Measurements from ENCODE around the gene ATP6V0E1. TPM values are rescaled to one million over a fixed set of nuclear protein-coding genes. Genes with fewer than 3 reads are reported as not detected.

Gene ATP6V0E1
- total RNA-seq, 1 experiment from 2014 or later = 303 TPM

DNA sequence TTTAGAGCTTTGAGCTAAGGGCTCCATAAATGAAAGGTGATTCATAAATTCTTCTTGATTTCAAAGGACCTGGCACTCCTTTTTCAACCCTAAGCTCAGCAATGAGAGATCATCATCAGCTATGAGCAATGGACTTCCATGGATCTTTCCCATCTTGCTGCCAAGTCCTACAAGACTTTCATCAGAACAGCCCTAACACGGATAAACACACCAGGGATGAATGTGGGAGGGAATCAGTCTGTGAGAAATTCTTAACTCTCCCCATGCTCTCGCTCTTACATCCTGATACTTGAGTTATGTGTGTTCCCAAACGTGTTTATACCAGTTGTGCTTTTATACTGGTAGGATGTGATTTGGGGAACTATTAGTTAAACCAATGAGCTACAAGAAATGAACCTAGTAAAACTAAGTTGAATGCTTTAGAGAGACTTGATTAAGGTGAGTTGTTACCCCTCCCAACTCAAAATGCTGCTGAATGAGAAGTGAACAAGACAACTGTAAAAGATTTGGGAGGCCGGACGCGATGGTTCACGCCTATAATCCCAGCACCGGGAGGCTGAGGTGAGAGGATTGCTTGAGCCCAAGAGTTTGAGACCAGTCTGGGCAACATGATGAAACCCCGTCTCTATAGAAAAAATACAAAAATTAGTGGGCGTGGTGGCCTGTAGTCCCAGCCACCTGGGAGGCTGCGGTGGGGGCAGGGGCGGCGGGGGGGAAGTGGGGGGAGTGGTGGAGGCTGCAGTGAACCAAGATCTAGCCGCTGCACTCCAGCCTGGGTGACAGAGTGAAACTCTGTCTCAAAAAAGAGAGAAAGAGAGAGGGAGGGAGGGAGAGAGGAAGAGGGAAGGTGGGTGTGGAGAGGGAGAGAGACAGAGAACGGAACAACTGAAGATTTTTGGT, 29.5 kb upstream of the ATP6V0E1 start:
- DNase-seq (ENCODE audit: low read depth, low spot score) = no peak
- in situ Hi-C loops (cut with HindIII; ENCODE audit: low pct_unique_long_range_greater_than_20kb, low sequenced_read_pairs) = no loop called here

DNA sequence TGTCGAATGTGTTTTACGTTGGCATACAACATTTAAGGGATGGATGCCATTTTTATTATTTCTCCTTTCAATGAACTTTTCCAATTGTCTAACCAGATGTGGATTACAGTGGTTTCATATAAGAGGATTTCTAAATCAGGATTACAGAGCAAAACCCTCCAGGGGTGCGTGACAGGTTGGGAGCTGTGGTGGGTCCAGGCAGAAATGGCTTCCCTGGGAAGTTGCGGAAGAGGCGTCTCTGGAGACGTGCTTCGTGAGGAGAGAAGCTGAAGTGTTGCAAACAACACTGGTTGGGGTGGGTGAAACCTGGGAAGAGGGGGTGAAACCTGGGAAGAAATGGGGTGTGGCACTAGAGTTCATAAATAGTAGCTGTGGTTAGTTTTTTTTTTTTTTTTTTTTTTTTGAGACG, 28.8 kb upstream of the ATP6V0E1 start:
- in situ Hi-C loops (cut with HindIII; ENCODE audit: low pct_unique_long_range_greater_than_20kb, low sequenced_read_pairs) = no loop called here
- no peak for DNase-seq (ENCODE audit: low read depth, low spot score)

DNA sequence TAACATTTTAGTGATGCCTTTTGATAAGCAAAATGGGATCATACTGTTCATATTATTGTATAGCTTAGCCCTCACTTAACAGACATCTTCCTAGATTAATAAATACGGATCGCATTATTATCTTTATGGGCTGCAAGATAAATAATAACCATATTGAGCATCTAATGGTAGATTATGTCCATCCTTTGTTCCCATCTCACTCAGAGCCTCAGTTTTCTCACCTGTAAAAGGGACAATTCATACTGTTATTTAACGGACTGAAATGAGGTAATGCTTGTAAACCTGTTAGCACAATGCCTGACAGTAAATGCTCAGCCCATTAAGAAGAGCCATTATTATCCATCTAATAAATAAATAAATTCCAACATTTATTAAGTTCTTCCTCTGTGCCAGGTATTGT, 27.3 kb upstream of the ATP6V0E1 start:
- in situ Hi-C loops (cut with HindIII; ENCODE audit: low pct_unique_long_range_greater_than_20kb, low sequenced_read_pairs) = no loop called here
- DNase-seq (ENCODE audit: low read depth, low spot score) = no peak

DNA sequence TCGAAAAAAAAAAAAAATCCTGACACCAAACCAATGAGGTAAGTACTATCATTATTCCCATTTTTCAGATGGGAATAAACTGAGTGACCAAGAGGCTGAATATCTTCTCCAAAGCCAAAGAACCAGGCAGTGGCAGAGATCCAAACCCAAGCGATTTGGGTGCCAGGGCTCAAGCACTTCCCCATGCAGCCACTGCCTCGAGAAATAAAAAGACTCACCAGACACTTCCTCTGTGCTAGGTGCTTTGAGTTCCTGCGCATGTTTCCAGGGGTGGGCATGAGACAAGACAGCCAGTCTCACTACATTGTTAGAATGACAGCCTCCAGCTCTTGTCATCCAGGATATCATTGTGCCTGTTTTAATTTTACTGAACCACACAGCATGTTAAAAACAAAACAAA, 26.6 kb upstream of the ATP6V0E1 start:
- in situ Hi-C loops (cut with HindIII; ENCODE audit: low pct_unique_long_range_greater_than_20kb, low sequenced_read_pairs) = no loop called here
- no peak for DNase-seq (ENCODE audit: low read depth, low spot score)

DNA sequence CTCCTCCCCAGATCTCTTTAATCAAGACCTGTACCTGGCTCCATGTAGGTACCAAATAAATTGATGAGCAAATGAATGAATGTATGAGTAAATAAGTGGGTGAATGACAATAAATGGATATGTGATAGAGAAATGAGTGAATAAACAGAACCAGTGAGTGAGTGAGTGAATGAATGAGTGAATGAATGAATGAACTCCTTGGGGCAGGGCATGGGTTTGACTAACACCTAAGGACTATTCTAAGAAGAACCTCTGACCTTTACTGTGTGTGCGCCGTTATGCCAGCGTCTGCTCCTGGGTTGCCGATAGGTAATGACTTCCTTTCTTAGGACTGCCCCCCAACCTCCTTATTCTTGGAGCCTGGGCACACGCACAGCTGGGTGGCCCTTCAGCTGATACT, 26.1 kb upstream of the ATP6V0E1 start:
- in situ Hi-C loops (cut with HindIII; ENCODE audit: low pct_unique_long_range_greater_than_20kb, low sequenced_read_pairs) = no loop called here
- no peak for DNase-seq (ENCODE audit: low read depth, low spot score)

DNA sequence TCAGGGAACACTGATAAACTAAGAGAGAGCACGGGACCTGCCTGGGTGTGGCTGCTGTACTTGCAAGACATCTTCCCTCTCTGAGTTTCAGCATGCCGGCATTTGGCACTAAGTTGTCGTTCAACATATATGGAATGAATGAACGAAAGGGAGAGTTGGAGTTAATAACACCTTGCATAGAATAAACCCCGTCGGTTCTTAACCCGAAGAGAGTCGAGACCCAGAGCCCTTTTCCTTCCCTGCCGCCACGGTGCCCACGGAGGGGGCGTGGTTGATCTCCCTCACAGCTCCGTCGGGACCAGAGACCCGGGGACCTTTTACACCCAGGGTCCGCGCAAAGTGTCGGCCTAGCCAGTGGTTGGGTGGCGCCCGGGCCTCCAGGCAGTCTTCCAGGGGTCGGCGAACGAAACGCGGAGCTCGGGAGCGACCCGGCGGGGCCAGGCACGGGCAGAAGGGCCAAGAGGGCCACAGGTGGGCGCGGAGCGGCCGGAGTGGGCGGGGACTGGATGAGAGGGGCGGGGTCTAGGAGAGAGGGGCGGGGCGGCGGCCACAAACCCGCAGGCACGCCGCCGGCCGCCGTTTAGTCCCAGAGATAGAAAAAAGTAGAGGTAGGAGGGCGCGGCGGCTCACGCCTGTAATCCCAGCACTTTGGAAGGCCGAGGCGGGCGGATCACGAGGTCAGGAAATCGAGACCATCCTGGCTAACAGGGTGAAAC, 25.1 kb upstream of the ATP6V0E1 start:
- DNase-seq (ENCODE audit: low read depth, low spot score) = peak; percentile 44
- in situ Hi-C loops (cut with HindIII; ENCODE audit: low pct_unique_long_range_greater_than_20kb, low sequenced_read_pairs) = no loop called here

DNA sequence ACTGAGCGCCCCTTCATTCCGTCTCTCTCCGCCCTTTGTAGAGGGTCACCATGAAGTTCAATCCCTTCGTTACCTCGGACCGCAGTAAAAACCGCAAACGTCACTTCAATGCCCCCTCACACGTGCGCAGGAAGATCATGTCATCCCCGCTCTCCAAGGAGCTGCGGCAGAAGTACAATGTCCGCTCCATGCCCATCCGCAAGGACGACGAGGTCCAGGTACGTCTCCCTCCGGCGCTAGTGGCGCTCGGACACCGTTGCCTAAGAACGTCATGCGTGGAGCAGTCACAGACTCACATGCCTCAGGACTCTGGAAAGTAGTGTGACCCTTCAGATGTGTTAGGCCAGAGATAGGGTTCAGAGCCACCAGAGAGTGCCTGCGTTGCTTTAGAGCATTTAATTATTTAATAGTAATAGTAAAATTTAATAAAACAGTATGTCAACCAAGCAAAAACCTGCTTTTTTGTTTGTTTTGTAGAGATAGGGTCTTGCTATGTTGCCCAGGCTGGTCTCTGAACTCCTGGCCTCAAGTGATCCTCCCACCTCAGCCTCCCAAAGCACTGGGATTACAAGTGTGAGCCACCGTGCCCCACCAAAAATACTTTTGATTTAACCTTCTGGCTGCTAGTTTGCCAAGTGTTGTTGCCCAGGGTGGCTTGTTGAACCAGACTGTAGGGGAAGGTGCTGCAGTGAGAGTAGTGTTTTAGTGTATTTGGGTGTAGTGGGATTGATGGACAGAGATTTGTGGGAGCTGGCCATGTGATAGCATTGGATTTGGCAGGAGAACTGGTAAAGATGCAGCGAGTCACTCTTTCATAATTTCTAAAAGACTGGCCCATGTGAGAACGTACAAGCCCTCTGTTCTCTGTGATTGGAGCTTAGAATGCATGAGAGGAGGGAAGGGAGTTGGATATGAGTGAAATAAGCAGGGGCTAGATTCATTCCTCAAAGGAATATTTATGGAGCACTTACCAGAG, 23.5 kb upstream of the ATP6V0E1 start:
- DNase-seq (ENCODE audit: low read depth, low spot score) = no peak
- in situ Hi-C loops (cut with HindIII; ENCODE audit: low pct_unique_long_range_greater_than_20kb, low sequenced_read_pairs) = no loop called here

DNA sequence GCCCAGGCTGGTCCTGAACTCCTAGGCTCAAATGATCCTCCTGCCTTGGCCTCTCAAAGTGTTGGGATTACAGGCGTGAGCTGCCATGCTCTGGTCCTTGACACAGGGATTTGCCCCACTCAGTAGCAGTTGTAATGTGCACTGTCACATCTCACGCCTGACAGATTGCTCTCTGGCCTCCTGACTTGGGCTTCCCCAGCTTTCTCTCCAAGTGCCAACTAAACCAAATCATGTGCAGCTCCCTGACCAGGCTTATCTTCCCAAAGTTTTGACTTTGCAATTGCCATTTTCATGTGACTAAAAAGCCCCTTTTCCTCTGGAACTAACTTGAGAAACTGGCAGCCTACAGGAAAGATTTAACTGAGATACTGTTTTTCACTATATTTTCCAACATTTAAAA, 13.7 kb upstream of the ATP6V0E1 start:
- DNase-seq (ENCODE audit: low read depth, low spot score) = no peak
- in situ Hi-C loops (cut with HindIII; ENCODE audit: low pct_unique_long_range_greater_than_20kb, low sequenced_read_pairs) = no loop called here

DNA sequence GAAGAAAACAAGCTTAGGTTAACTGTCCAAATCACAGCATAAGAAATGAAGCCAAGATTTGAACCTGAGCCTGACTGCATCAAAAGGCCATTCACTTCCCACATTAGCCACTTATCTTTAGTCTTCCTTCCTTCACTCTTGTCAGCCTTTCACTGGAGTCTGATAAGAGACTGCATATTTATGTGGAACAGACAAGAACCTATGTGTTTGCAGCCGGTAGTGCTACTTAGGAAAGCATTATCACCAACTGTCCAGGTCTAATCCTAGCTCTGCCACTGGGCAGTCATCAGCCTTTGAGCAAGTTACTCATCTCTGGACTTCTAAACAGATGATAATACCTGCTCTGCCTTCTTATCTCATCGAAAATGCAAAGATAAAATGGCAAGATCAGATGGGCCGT, 12.1 kb upstream of the ATP6V0E1 start:
- in situ Hi-C loops (cut with HindIII; ENCODE audit: low pct_unique_long_range_greater_than_20kb, low sequenced_read_pairs) = no loop called here
- DNase-seq (ENCODE audit: low read depth, low spot score) = no peak

DNA sequence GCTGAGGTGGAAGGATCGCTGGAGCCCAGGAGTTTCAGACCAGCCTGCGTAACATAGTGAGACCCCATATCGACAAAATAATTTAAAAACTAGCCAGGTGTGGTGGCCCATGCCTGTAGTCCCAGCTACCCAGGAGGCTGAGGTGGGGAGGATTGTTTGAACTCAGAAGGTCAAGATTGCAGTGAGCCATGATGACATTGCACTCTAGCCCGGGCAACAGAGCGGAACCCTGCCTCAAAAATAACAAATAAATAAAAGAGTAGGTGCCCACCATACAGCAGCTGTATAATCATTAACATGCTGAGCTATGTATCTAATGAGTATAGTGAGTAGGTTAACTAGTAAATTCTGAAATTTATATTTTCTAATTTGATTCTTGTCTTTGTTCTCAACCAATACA, 11.0 kb upstream of the ATP6V0E1 start:
- in situ Hi-C loops (cut with HindIII; ENCODE audit: low pct_unique_long_range_greater_than_20kb, low sequenced_read_pairs) = no loop called here

DNA sequence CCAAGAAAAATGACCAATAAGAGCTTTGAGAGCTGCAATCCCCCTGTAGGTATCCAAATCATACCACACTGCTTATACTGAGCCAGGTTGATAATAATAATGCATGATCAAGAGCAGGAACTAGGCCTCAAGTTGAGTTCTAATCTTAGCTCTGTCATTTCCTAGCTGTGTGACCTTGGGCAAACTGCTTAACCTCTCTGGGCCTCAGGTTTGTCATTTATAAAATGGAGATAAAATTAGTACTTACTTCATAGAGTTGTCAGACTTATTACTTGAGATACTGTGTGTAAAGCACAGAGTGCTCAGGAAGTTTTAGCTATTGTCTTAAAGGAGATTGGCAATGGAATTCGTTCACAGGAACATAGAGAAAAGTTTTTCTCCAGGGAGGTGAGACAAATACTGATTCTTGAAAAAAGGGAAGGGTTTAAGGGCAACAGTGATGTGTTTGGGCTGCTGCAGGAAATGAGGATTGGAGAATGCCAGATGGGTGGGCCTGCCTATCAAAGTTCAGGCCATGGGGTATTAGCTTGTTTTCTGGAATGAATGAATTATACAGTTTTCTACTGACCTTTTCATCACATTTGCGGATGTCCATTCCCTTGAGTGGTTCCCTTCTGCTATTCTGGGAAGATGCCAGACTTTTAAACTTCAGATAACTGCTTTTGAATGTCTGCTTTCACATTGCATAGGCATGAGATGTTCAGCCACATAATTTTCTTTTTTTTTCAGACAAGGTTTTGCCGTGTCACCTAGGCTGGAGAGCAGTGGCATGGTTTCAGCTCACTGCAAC, 10.2 kb upstream of the ATP6V0E1 start:
- in situ Hi-C loops (cut with HindIII; ENCODE audit: low pct_unique_long_range_greater_than_20kb, low sequenced_read_pairs) = no loop called here

More for the DNA sequence above, 11.0 kb upstream of the ATP6V0E1 start:
- no peak for DNase-seq (ENCODE audit: low read depth, low spot score)

DNA sequence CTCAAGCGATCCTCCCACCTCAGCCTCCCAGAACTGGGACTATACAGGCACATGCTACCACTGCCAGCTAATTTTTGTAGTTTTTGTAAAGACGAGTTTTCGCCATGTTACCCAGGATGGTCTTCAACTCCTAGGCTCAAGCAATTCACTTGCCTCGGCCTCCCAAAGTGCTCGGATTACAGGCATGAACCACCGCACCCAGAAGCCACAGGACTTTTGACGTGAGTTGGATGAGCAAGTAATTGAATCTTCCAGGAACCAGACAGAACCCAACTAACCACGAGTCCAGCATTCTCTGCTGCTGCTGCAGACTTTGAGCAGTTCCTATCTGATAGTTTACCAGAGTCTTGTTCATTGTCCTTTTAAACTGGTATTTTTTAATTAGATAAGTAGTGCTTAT, 9.6 kb upstream of the ATP6V0E1 start:
- DNase-seq (ENCODE audit: low read depth, low spot score) = no peak
- in situ Hi-C loops (cut with HindIII; ENCODE audit: low pct_unique_long_range_greater_than_20kb, low sequenced_read_pairs) = no loop called here

More for the DNA sequence above, 10.2 kb upstream of the ATP6V0E1 start:
- DNase-seq (ENCODE audit: low read depth, low spot score) = peak; percentile 74

DNA sequence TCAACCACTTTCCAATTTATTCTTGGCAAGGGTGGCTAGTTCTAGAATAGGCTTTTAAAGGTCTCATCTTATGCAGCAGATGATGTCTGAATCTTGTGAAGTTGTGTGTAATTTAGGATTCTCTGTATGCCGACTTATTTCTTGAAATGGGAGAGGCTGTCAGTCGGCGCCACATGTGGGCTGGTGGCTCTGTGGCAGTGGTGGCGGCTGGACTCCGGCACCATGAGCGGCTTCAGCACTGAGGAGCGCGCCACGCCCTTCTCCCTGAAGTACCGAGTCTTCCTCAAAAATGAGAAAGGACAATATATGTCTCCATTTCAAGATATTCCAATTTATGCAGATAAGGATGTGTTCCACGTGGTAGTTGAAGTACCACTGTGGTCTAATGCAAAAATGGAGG, 8.3 kb upstream of the ATP6V0E1 start:
- in situ Hi-C loops (cut with HindIII; ENCODE audit: low pct_unique_long_range_greater_than_20kb, low sequenced_read_pairs) = no loop called here

DNA sequence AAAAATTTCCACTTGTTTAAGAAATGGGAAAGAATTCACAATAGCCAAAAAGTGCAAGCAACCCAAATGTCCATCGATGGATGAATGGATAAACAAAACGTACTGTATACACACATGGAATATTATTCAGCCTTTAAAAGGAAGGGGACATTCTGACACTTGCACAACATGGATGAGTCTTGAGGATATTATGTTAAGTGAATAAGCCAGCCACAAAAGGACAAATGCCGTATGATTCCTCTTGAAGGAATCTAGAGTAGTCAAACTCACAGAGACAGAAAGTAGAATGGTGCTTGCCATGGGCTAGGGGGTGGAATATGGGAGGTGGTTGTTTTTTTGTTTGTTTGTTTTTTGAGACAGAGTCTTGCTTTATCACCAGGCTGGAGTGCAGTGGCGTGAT, 3.8 kb upstream of the ATP6V0E1 start:
- DNase-seq (ENCODE audit: low read depth, low spot score) = no peak
- in situ Hi-C loops (cut with HindIII; ENCODE audit: low pct_unique_long_range_greater_than_20kb, low sequenced_read_pairs) = no loop called here

More for the DNA sequence above, 8.3 kb upstream of the ATP6V0E1 start:
- DNase-seq (ENCODE audit: low read depth, low spot score) = no peak

DNA sequence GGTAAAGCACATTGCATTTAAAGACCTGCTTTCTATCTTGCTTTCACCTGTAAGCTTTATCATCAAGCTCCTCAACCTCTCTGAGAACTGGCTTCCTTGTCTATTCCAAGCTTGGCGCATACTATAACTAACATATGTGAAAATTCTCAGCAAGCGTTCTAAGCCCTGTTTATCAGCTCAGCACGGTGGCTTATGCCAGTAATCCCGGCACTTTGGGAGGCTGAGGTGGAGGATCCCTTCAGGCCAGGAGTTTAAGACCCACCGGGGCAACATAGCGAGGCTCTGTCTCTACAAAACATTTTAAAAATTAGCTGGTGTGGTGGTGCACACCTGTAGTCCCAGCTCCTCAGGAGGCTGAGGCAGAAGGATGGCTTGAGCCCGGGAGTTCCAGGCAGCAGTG, 1.6 kb upstream of the ATP6V0E1 start:
- DNase-seq (ENCODE audit: low read depth, low spot score) = no peak
- in situ Hi-C loops (cut with HindIII; ENCODE audit: low pct_unique_long_range_greater_than_20kb, low sequenced_read_pairs) = no loop called here

DNA sequence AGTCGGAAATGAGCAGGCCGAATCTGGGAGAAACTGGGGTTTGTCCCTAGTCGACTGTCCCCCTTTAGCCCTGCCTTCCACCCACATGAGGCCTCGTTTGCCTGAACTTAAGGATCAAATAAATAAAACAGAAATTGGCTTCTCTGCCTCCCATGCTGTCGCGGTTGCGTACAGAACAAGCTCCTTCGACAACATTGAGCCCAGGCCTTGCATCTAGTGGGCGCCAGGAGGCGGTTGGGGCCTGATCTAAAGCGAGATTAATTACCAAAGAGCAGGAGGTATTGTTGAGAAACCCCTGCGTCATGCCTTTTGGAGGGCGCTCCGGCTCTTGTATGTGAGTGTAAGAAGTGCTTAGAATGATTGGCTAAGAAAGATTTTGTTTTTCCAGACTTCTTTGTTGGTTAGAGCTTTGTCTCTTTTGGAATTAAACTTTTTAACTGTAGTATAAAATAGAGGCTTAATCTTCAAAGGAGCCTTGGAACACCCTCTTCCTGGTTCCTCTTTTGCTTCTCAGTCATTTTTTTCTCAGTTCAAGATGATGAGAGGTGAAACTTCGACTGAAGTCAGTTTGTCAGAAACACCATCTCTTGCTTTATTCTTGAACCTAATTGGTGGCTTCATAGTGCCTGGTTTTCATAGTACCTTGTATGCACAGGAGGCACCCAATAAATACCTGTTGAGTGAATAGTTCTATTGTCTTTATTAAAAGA, 828 bp downstream of the ATP6V0E1 start:
- DNase-seq (ENCODE audit: low read depth, low spot score) = peak; percentile 76
- in situ Hi-C loops (cut with HindIII; ENCODE audit: low pct_unique_long_range_greater_than_20kb, low sequenced_read_pairs) = no loop called here

DNA sequence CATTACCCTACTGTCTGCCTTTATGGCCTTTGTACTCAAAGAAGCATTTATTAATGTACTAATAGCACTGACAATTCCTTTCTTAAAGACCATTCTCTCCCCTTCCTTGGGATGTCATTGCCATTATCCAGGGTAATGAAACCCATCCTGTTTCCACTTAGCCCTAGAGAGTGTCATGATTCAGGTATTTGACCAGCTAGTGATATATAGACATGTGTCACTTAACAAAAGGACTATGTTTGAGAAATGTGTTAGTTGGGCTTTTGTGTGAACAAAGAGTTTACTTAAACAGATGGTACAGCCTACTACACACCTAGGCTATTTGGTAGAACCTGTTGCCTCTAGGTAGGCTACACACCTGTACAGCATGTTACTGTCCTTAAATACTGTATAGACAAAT, 2.0 kb downstream of the ATP6V0E1 start:
- in situ Hi-C loops (cut with HindIII; ENCODE audit: low pct_unique_long_range_greater_than_20kb, low sequenced_read_pairs) = no loop called here
- peak; percentile 8 for DNase-seq (ENCODE audit: low read depth, low spot score)
